OCI-LY7 (cell line): Measurements from ENCODE around the gene DISP2. TPM values are rescaled to one million over a fixed set of nuclear protein-coding genes. Genes with fewer than 3 reads are reported as not detected.

Experiments used
- BruUV-seq: library from RNA; stranded (reverse); fragments of 400-500 nt; replicated peaks from 2 replicates; lab custom pipeline; 2021; lab: Mats Ljungman, UMichigan
- CTCF ChIA-PET: fragments of 300-600 bp; sonication (Branson Sonifier 250); formaldehyde crosslinking; loops from one replicate; lab custom pipeline; 2022; ENCODE audit warnings: antibody characterized with exemption; ENCODE audit not compliant: unreplicated experiment; lab: Charles Lee
- POLR2A ChIA-PET: fragments of 300-600 bp; sonication (Branson Sonifier 250); formaldehyde crosslinking; loops from one replicate; lab custom pipeline; 2022; ENCODE audit warnings: antibody characterized with exemption; lab: Charles Lee
- DNase-seq: peaks from one replicate; pipeline ENCODE4 v3.0.0-alpha.2; 2015; ENCODE audit warnings: low spot score
- H2AFZ ChIP-seq: fragments of 200-600 bp; sonication (generic), shearing (Covaris generic); 2 replicates; pipeline ENCODE4 v1.6.1; 2014; ENCODE audit warnings: mild to moderate bottlenecking, antibody characterized with exemption, low read length, moderate library complexity
- H3K27ac ChIP-seq: fragments of 200-600 bp; sonication (generic); 2 replicates; pipeline ENCODE4 v1.5.1; 2014; ENCODE audit warnings: mixed run types, low read depth, mild to moderate bottlenecking, moderate library complexity, low read length, inconsistent platforms; ENCODE audit not compliant: poor library complexity, severe bottlenecking
- H3K36me3 ChIP-seq: fragments of 200-600 bp; sonication (generic); 2 replicates; pipeline ENCODE4 v1.6.1; 2014; ENCODE audit warnings: mild to moderate bottlenecking, antibody characterized with exemption, low read length, moderate library complexity, mixed read lengths; ENCODE audit not compliant: insufficient read depth
- H3K4me1 ChIP-seq: fragments of 200-600 bp; sonication (generic); 2 replicates; pipeline ENCODE4 v1.5.1; 2014; ENCODE audit warnings: mild to moderate bottlenecking, low read length; ENCODE audit not compliant: insufficient read depth, poor library complexity, severe bottlenecking
- H3K4me2 ChIP-seq: fragments of 200-600 bp; sonication (generic); 2 replicates; pipeline ENCODE4 v1.6.1; 2014; ENCODE audit warnings: mild to moderate bottlenecking, low read length
- H3K4me3 ChIP-seq: fragments of 200-600 bp; sonication (generic); 2 replicates; pipeline ENCODE4 v1.5.1; 2014; ENCODE audit warnings: mild to moderate bottlenecking, low read depth, low read length; ENCODE audit not compliant: poor library complexity, severe bottlenecking
- H3K79me2 ChIP-seq: fragments of 200-600 bp; sonication (generic); 2 replicates; pipeline ENCODE4 v1.6.1; 2016; ENCODE audit warnings: low read depth, mild to moderate bottlenecking, low read length, moderate library complexity, mixed read lengths; ENCODE audit not compliant: insufficient read depth
- H3K9me2 ChIP-seq: fragments of 200-600 bp; sonication (generic); 2 replicates; pipeline ENCODE4 v1.6.1; 2016; ENCODE audit warnings: mild to moderate bottlenecking, low read length, mixed read lengths; ENCODE audit not compliant: insufficient read depth
- H3K9me3 ChIP-seq: fragments of 200-600 bp; sonication (generic); 2 replicates; pipeline ENCODE4 v1.6.1; 2014; ENCODE audit warnings: mild to moderate bottlenecking, mixed run types, low read length, mixed read lengths
- H4K20me1 ChIP-seq: fragments of 200-600 bp; sonication (generic); 2 replicates; pipeline ENCODE4 v1.6.1; 2014; ENCODE audit warnings: mild to moderate bottlenecking, antibody characterized with exemption, low read length, moderate library complexity, mixed read lengths; ENCODE audit not compliant: insufficient read depth
- EZH2phosphoT487 ChIP-seq: fragments of 200-600 bp; sonication (generic); IDR thresholded peaks from 2 replicates; pipeline ENCODE4 v1.6.1; 2018; ENCODE audit warnings: low read depth, borderline replicate concordance, mild to moderate bottlenecking, mixed run types, antibody characterized with exemption, low read length, moderate library complexity, mixed read lengths
- intact Hi-C: fragments of 100-400 bp; cut with micrococcal nuclease; formaldehyde crosslinking; loops from one replicate; pipeline ENCODE4 v1.10.0; 2022; ENCODE audit not compliant: unreplicated experiment
- total RNA-seq, 2 experiments: library from RNA; depleted of rRNA in 1 of 2; stranded (reverse); fragments of >200 nt in 1 of 2; shearing (Covaris generic) in 1 of 2; gene quantifications; 2 replicates each; pipeline ENCODE4 v1.2.3, GENCODE V29; 2014 to 2022
- TF ChIP-seq, protein P1 (sequence below): fragments of 200-600 bp; sonication (generic); conservative IDR thresholded peaks from 2 replicates; pipeline ENCODE4 v1.5.1; 2014; ENCODE audit warnings: mild to moderate bottlenecking, antibody characterized with exemption, low read length, moderate library complexity, mixed read lengths

The DISP2 gene
- total RNA-seq, 2 experiments from 2014 or later, result 0.03 to 0.25 TPM

GRCh38 chr15:40415226-40415625 lies 57.2 kb downstream of the DISP2 start:
- CTCF ChIA-PET, result no interaction called here

GRCh38 chr15:40416056-40416455 lies 58.0 kb downstream of the DISP2 start:
- H3K4me2 ChIP-seq, result no peak overlapping the region
- intact Hi-C loops, result no loop called here
- H3K79me2 ChIP-seq, result no peaks in the 10 kb centered on the region
- no peaks in the 10 kb centered on the region for H3K9me2 ChIP-seq
- no peak for DNase-seq
- no peak for TF ChIP-seq EZH2phosphoT487
- TF ChIP-seq, protein P1, sequence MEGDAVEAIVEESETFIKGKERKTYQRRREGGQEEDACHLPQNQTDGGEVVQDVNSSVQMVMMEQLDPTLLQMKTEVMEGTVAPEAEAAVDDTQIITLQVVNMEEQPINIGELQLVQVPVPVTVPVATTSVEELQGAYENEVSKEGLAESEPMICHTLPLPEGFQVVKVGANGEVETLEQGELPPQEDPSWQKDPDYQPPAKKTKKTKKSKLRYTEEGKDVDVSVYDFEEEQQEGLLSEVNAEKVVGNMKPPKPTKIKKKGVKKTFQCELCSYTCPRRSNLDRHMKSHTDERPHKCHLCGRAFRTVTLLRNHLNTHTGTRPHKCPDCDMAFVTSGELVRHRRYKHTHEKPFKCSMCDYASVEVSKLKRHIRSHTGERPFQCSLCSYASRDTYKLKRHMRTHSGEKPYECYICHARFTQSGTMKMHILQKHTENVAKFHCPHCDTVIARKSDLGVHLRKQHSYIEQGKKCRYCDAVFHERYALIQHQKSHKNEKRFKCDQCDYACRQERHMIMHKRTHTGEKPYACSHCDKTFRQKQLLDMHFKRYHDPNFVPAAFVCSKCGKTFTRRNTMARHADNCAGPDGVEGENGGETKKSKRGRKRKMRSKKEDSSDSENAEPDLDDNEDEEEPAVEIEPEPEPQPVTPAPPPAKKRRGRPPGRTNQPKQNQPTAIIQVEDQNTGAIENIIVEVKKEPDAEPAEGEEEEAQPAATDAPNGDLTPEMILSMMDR, result no peak
- H3K9me3 ChIP-seq, result no peaks in the 10 kb centered on the region
- POLR2A ChIA-PET, result no interaction called here
- peaks cover 21% of the 10 kb centered on the region; the same call in 1 of the 2 replicates for H3K36me3 ChIP-seq
- no peak overlapping the region for H3K27ac ChIP-seq
- no peaks in the 10 kb centered on the region for H4K20me1 ChIP-seq
- BruUV-seq, result no TSS peak
- H3K4me3 ChIP-seq, result no peak overlapping the region
- H2AFZ ChIP-seq, result no peak overlapping the region
- no peaks in the 10 kb centered on the region for H3K4me1 ChIP-seq
- CTCF ChIA-PET, result no interaction called here

More at GRCh38 chr15:40415226-40415625, 57.2 kb downstream of the DISP2 start:
- H3K9me3 ChIP-seq, result no peaks in the 10 kb centered on the region
- TF ChIP-seq, protein P1, result no peak
- TF ChIP-seq EZH2phosphoT487, result no peak
- H3K27ac ChIP-seq, result no peak overlapping the region
- no peaks in the 10 kb centered on the region for H4K20me1 ChIP-seq
- no peak overlapping the region for H2AFZ ChIP-seq
- no peaks in the 10 kb centered on the region for H3K9me2 ChIP-seq
- POLR2A ChIA-PET, result interaction anchor here (0.7 kb wide), 1 partner anchor 269 kb away, joined by 3 read pairs; no protein-coding TSS in a partner anchor
- no peaks in the 10 kb centered on the region for H3K4me1 ChIP-seq
- no peak overlapping the region for H3K4me2 ChIP-seq
- no peak for DNase-seq
- H3K4me3 ChIP-seq, result no peak overlapping the region
- intact Hi-C loops, result no loop called here
- H3K79me2 ChIP-seq, result no peaks in the 10 kb centered on the region
- peaks cover 29% of the 10 kb centered on the region; the same call in 1 of the 2 replicates for H3K36me3 ChIP-seq
- no TSS peak for BruUV-seq

GRCh38 chr15:40418126-40418525 lies 60.1 kb downstream of the DISP2 start:
- Histone ChIP-seq H3K36me3 (peaks cover 12% of the 10 kb centered on the region; the same call in 1 of the 2 replicates), H3K4me1 (no peaks in the 10 kb centered on the region), H3K4me2 (no peak overlapping the region), H3K4me3 (no peak overlapping the region), H3K9me3 (no peaks in the 10 kb centered on the region), H3K79me2 (no peaks in the 10 kb centered on the region), H2AFZ (no peak overlapping the region), H4K20me1 (no peaks in the 10 kb centered on the region), H3K9me2 (no peaks in the 10 kb centered on the region), H3K27ac (no peak overlapping the region)
- DNase-seq, result no peak
- intact Hi-C loops, result no loop called here
- no TSS peak for BruUV-seq
- TF ChIP-seq EZH2phosphoT487, result no peak
- TF ChIP-seq, protein P1, result no peak
- POLR2A ChIA-PET, result interaction anchor here (0.7 kb wide), 1 partner anchor 82 kb away, joined by 3 read pairs; no protein-coding TSS in a partner anchor
- CTCF ChIA-PET, result no interaction called here
